H9 (cell line): ENCODE measurements around the gene KIF2C. TPM values are rescaled to one million over a fixed set of nuclear protein-coding genes. Genes with fewer than 3 reads are reported as not detected.

Experiments used
- DNase-seq: peaks from one replicate; pipeline ENCODE4 v3.0.0-alpha.2; 2017
- H2AFZ ChIP-seq: one replicate; pipeline ENCODE4 v1.6.1; 2013; ENCODE audit warnings: mild to moderate bottlenecking, low read length, control low read depth, moderate library complexity
- H2AK5ac ChIP-seq: 2 replicates; pipeline ENCODE4 v1.6.1; 2013; ENCODE audit warnings: low read length, control low read depth, mixed read lengths; ENCODE audit not compliant: insufficient read length
- H2BK120ac ChIP-seq: one replicate; pipeline ENCODE4 v1.6.1; 2013; ENCODE audit warnings: low read depth, mild to moderate bottlenecking, low read length, control low read depth, inconsistent platforms; ENCODE audit not compliant: poor library complexity, severe bottlenecking
- H2BK12ac ChIP-seq: 2 replicates; pipeline ENCODE4 v1.6.1; 2013; ENCODE audit warnings: low read length, control low read depth, mixed read lengths, low read depth; ENCODE audit not compliant: insufficient read length
- H2BK15ac ChIP-seq: 2 replicates; pipeline ENCODE4 v1.6.1; 2013; ENCODE audit warnings: low read depth, low read length, control low read depth
- H2BK20ac ChIP-seq: one replicate; pipeline ENCODE4 v1.6.1; 2013; ENCODE audit warnings: low read depth, mild to moderate bottlenecking, low read length, control low read depth, inconsistent platforms; ENCODE audit not compliant: poor library complexity, severe bottlenecking
- H2BK5ac ChIP-seq: 2 replicates; pipeline ENCODE4 v1.6.1; 2013; ENCODE audit warnings: low read length, control low read depth, mixed read lengths; ENCODE audit not compliant: insufficient read length
- H3K14ac ChIP-seq: 2 replicates; pipeline ENCODE4 v1.6.1; 2013; ENCODE audit warnings: low read length, control low read depth; ENCODE audit not compliant: insufficient read depth
- H3K18ac ChIP-seq: 2 replicates; pipeline ENCODE4 v1.6.1; 2013; ENCODE audit warnings: low read depth, mild to moderate bottlenecking, mixed read lengths, low read length, control low read depth; ENCODE audit not compliant: insufficient read length
- H3K23ac ChIP-seq: 2 replicates; pipeline ENCODE4 v1.6.1; 2013; ENCODE audit warnings: low read length, control low read depth, mixed read lengths, low read depth; ENCODE audit not compliant: insufficient read length
- H3K23me2 ChIP-seq: 2 replicates; pipeline ENCODE4 v1.6.1; 2013; ENCODE audit warnings: low read depth, mild to moderate bottlenecking, mixed read lengths, low read length, control low read depth; ENCODE audit not compliant: insufficient read length, poor library complexity, severe bottlenecking
- H3K27ac ChIP-seq: 2 replicates; pipeline ENCODE4 v1.5.1; 2013; ENCODE audit warnings: low read length, control low read depth, mixed read lengths, low read depth; ENCODE audit not compliant: insufficient read length
- H3K27me3 ChIP-seq: 2 replicates; pipeline ENCODE4 v1.6.1; 2013; ENCODE audit warnings: low read length, control low read depth, inconsistent platforms; ENCODE audit not compliant: insufficient read depth
- H3K4ac ChIP-seq: 2 replicates; pipeline ENCODE4 v1.6.1; 2013; ENCODE audit warnings: low read depth, mild to moderate bottlenecking, control low read depth, inconsistent platforms, low read length, moderate library complexity
- H3K4me1 ChIP-seq: 2 replicates; pipeline ENCODE4 v1.6.1; 2013; ENCODE audit warnings: low read length, control low read depth, inconsistent platforms; ENCODE audit not compliant: insufficient read depth
- H3K4me2 ChIP-seq: 2 replicates; pipeline ENCODE4 v1.6.1; 2013; ENCODE audit warnings: low read length, control low read depth, mixed read lengths; ENCODE audit not compliant: insufficient read length, insufficient read depth
- H3K56ac ChIP-seq: 2 replicates; pipeline ENCODE4 v1.6.1; 2013; ENCODE audit warnings: low read depth, mild to moderate bottlenecking, mixed read lengths, low read length, control low read depth; ENCODE audit not compliant: insufficient read length
- H3K79me1 ChIP-seq: 2 replicates; pipeline ENCODE4 v1.6.1; 2013; ENCODE audit warnings: low read depth, mild to moderate bottlenecking, moderate library complexity, low read length, control low read depth, inconsistent platforms; ENCODE audit not compliant: insufficient read depth, poor library complexity, severe bottlenecking
- H3K79me2 ChIP-seq: 2 replicates; pipeline ENCODE4 v1.6.1; 2013; ENCODE audit warnings: low read length, control low read depth, inconsistent platforms; ENCODE audit not compliant: insufficient read depth
- H3K9ac ChIP-seq: 2 replicates; pipeline ENCODE4 v1.6.1; 2013; ENCODE audit warnings: low read length, control low read depth, mixed read lengths; ENCODE audit not compliant: insufficient read length; ENCODE audit errors: extremely low read depth
- H3K9me3 ChIP-seq: one replicate; pipeline ENCODE4 v1.6.1; 2013; ENCODE audit warnings: low read depth, low read length, inconsistent platforms; ENCODE audit not compliant: control insufficient read depth
- H3T11ph ChIP-seq: one replicate; pipeline ENCODE4 v1.6.1; 2013; ENCODE audit warnings: mild to moderate bottlenecking, low read length, control low read depth, inconsistent platforms
- H4K20me1 ChIP-seq: one replicate; pipeline ENCODE4 v1.6.1; 2013; ENCODE audit not compliant: control insufficient read depth, insufficient read length, insufficient read depth
- H4K5ac ChIP-seq: 2 replicates; pipeline ENCODE4 v1.6.1; 2013; ENCODE audit warnings: low read depth, mild to moderate bottlenecking, mixed read lengths, low read length, control low read depth; ENCODE audit not compliant: insufficient read length
- H4K8ac ChIP-seq: replicated peaks from 2 replicates; pipeline ENCODE4 v1.6.1; 2013; ENCODE audit warnings: low read length, control low read depth, mixed read lengths, low read depth; ENCODE audit not compliant: insufficient read length
- H4K91ac ChIP-seq: 2 replicates; pipeline ENCODE4 v1.6.1; 2013; ENCODE audit warnings: low read depth, mild to moderate bottlenecking, moderate library complexity, mixed read lengths, low read length, control low read depth; ENCODE audit not compliant: insufficient read length
- H3K27ac Mint-ChIP-seq, 3 experiments: 2 replicates in 2 of 3; 3 replicates in 1 of 3; pipeline ENCODE4 v1.8.0; 2020 to 2021; ENCODE audit warnings: mixed read lengths in 3 of 3, mild to moderate bottlenecking in 1 of 3, moderate library complexity in 1 of 3
- H3K27me3 Mint-ChIP-seq: 2 replicates; pipeline ENCODE4 v1.8.0; 2021; ENCODE audit warnings: low read depth, mild to moderate bottlenecking, moderate library complexity, mixed read lengths
- H3K36me3 Mint-ChIP-seq, 3 experiments: 2 replicates in 2 of 3; 3 replicates in 1 of 3; pipeline ENCODE4 v1.8.0; 2020 to 2021; ENCODE audit warnings: low read depth in 3 of 3, mixed read lengths in 3 of 3; ENCODE audit not compliant: insufficient read depth in 1 of 3
- H3K4me1 Mint-ChIP-seq, 2 experiments: 2 replicates each; pipeline ENCODE4 v1.8.0; 2020; ENCODE audit warnings: mixed read lengths in 2 of 2
- H3K4me3 Mint-ChIP-seq, 2 experiments: 2 replicates in 1 of 2; 3 replicates in 1 of 2; pipeline ENCODE4 v1.8.0; 2020 to 2021; ENCODE audit warnings: mild to moderate bottlenecking in 2 of 2, mixed read lengths in 2 of 2, moderate library complexity in 1 of 2
- H3K9me3 Mint-ChIP-seq, 2 experiments: 2 replicates in 1 of 2; 3 replicates in 1 of 2; pipeline ENCODE4 v1.8.0; 2020; ENCODE audit warnings: mild to moderate bottlenecking in 2 of 2, mixed read lengths in 2 of 2, moderate library complexity in 1 of 2
- WGBS: extraction: QIAGEN DNeasy Blood & Tissue Kit; methylation state at CpG from one replicate; pipeline ENCODE4 v1.1.7; 2013; ENCODE audit warnings: missing lambda C conversion rate, low lambda C conversion rate, mixed read lengths; ENCODE audit not compliant: insufficient read length; ENCODE audit errors: extremely low coverage; 5-methylcytosine and 5-hydroxymethylcytosine counted together
- total RNA-seq: library from RNA; stranded (reverse); gene quantifications from 2 replicates; pipeline ENCODE4 v1.2.1, GENCODE V29; 2021
- TF ChIP-seq, protein P1 (sequence below): fragments of 200-600 bp; sonication (generic); conservative IDR thresholded peaks from 3 replicates; pipeline ENCODE4 v1.8.0; 2021; ENCODE audit warnings: antibody characterized with exemption, mild to moderate bottlenecking

The KIF2C gene
- total RNA-seq, 1 experiment from 2014 or later: 73.1 TPM

DNA sequence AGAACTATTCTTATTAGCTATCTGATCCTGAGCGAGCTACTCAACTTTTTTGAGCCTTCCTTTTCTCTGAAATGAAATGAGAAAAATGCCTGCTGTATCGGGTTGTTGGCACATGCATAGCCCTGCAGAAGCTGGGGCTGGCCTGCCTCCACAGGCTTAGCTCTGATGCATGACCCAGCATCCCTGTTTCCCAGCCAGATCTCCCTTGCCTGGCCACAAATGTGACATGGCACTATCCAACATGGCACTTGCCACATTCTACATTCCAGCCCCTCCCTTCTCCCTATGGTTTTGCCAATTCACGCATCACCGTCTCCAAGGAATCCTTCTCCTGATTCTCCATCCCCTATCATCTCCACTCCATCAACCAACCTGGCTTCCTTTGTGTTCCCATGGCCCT lies 22.5 kb upstream of the KIF2C start:
- Histone ChIP-seq H3K14ac (no peak overlapping the region), H4K91ac (no peak overlapping the region), H2BK5ac (no peak overlapping the region), H4K8ac (no peak overlapping the region), H3K4me2 (no peak overlapping the region), H2BK120ac (no peak overlapping the region), H3K56ac (no peak overlapping the region), H3K9ac (no peak overlapping the region), H4K5ac (no peak overlapping the region), H3T11ph (no peak overlapping the region), H2BK15ac (no peak overlapping the region), H3K4me1 (no peaks in the 10 kb centered on the region), H3K9me3 (no peaks in the 10 kb centered on the region), H2BK12ac (no peak overlapping the region), H3K79me1 (no peaks in the 10 kb centered on the region), H4K20me1 (no peaks in the 10 kb centered on the region), H2AFZ (no peak overlapping the region), H3K4ac (no peak overlapping the region), H3K23me2 (no peaks in the 10 kb centered on the region), H2AK5ac (no peak overlapping the region), H3K79me2 (no peaks in the 10 kb centered on the region), H3K27me3 (no peaks in the 10 kb centered on the region), H3K27ac (no peak overlapping the region), H3K18ac (no peak overlapping the region), H2BK20ac (no peak overlapping the region), H3K23ac (no peak overlapping the region)
- no CpG with 5 or more reads among the region's 4 CpGs for WGBS
- Mint-ChIP-seq H3K9me3 (no peaks in the 10 kb centered on the region), H3K4me1 (peaks cover 3 to 7% of the 10 kb centered on the region in 2 experiments; a peak in 3 of 4 replicates), H3K27ac (no peak overlapping the region), H3K4me3 (no peak overlapping the region), H3K36me3 (no peaks in the 10 kb centered on the region), H3K27me3 (no peaks in the 10 kb centered on the region)
- no peak for DNase-seq
- TF ChIP-seq, protein P1, sequence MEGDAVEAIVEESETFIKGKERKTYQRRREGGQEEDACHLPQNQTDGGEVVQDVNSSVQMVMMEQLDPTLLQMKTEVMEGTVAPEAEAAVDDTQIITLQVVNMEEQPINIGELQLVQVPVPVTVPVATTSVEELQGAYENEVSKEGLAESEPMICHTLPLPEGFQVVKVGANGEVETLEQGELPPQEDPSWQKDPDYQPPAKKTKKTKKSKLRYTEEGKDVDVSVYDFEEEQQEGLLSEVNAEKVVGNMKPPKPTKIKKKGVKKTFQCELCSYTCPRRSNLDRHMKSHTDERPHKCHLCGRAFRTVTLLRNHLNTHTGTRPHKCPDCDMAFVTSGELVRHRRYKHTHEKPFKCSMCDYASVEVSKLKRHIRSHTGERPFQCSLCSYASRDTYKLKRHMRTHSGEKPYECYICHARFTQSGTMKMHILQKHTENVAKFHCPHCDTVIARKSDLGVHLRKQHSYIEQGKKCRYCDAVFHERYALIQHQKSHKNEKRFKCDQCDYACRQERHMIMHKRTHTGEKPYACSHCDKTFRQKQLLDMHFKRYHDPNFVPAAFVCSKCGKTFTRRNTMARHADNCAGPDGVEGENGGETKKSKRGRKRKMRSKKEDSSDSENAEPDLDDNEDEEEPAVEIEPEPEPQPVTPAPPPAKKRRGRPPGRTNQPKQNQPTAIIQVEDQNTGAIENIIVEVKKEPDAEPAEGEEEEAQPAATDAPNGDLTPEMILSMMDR: no peak
